GM23338 (cell line): ENCODE results near the gene CDX1.

ENCODE experiments used
- CREB1 ChIP-seq: fragments of 250-450 bp; sonication (Bioruptor Pico); IDR thresholded peaks from 2 replicates; pipeline ENCODE4 v1.5.0; 2020; ENCODE audit warnings: low read depth, mild to moderate bottlenecking, moderate library complexity
- CTCF ChIP-seq, 2 experiments: fragments of 200-600 bp in 1 of 2; sonication (generic) in 1 of 2; conservative IDR thresholded peaks; 2 replicates each; pipeline versions ENCODE4 v1.5.1 to v1.6.1; 2016 to 2017; ENCODE audit warnings: antibody characterized with exemption in 2 of 2, low read depth in 2 of 2, mild to moderate bottlenecking in 2 of 2, moderate library complexity in 1 of 2
- EZH2 ChIP-seq: fragments of 200-600 bp; sonication (generic); IDR thresholded peaks from one replicate; pipeline ENCODE4 v1.8.0; 2017; ENCODE audit warnings: antibody characterized with exemption, mild to moderate bottlenecking, low read depth; ENCODE audit not compliant: unreplicated experiment
- EZH2phosphoT487 ChIP-seq: fragments of 200-600 bp; sonication (generic); IDR thresholded peaks from one replicate; pipeline ENCODE4 v1.8.1; 2018; ENCODE audit warnings: antibody characterized with exemption; ENCODE audit not compliant: unreplicated experiment
- REST ChIP-seq: IDR thresholded peaks from one replicate; pipeline ENCODE4 v1.6.1; 2018; ENCODE audit warnings: antibody characterized with exemption; ENCODE audit not compliant: unreplicated experiment
- STAT1 ChIP-seq: IDR thresholded peaks from one replicate; pipeline ENCODE4 v1.6.1; 2016; ENCODE audit warnings: antibody characterized with exemption; ENCODE audit not compliant: unreplicated experiment

GRCh38 chr5:150203832-150204589 lies 37.4 kb downstream of the CDX1 start:
- TF ChIP-seq CTCF (conservative IDR thresholded peaks at IDR 0.05; ENCODE audit: low read depth in 2 of 2) (no peak), CREB1 (CRISPR knock-in tag) (no peak), REST (no peak), EZH2 (no peak), EZH2phosphoT487 (no peak), STAT1 (no peak)
